Right ventricle myocardium inferior (tissue), 1 donor: Measurements from ENCODE around the gene TEX13A. TPM values are rescaled to one million over a fixed set of nuclear protein-coding genes. Genes with fewer than 3 reads are reported as not detected.
"Not testable (repeated sequence)": the region's sequence is repeated elsewhere in the genome, so short reads cannot be mapped to it uniquely, and the experiment has no call there.

Source experiments
- ATAC-seq: fragments of 200-7000 bp; cut with Tn5 transposase; one replicate; pipeline ENCODE4 v1.9.1; 2020; ENCODE audit warnings: mild to moderate bottlenecking, moderate library complexity
- DNase-seq: peaks from one replicate; pipeline ENCODE4 v3.0.0; 2021; ENCODE audit errors: missing footprints
- intact Hi-C: fragments of 100-400 bp; cut with DNase I; formaldehyde crosslinking; loops from one replicate; pipeline ENCODE4 v1.11.0; 2022
- long read RNA-seq: library from polyadenylated mRNA; unstranded; transcript quantifications from one replicate; pipeline ENCODE4 v2.0.0, GENCODE V29; 2021
- total RNA-seq: library from RNA; stranded (reverse); fragmentation: NEBNext Ultra II Directional; extraction: Animal tissue kit (Norgen Biotek cat#: 25700); gene quantifications from one replicate; pipeline ENCODE4 v1.2.1, GENCODE V29; 2021
- donor health status: DM: no; HTN: yes; CAD: no; lungs with severe emphysema.

Gene TEX13A
- total RNA-seq = not detected
- long read RNA-seq = 0 reads

- intact Hi-C loops = no loop called here
- ATAC-seq (no peak), DNase-seq (no peak)
These were observed at the start of gene TEX13A for GRCh38 chrX:105220636-105221035. TEX13A (minus strand) TSS chrX:105220694; CDS start chrX:105220397, 297 bp downstream.

DNA sequence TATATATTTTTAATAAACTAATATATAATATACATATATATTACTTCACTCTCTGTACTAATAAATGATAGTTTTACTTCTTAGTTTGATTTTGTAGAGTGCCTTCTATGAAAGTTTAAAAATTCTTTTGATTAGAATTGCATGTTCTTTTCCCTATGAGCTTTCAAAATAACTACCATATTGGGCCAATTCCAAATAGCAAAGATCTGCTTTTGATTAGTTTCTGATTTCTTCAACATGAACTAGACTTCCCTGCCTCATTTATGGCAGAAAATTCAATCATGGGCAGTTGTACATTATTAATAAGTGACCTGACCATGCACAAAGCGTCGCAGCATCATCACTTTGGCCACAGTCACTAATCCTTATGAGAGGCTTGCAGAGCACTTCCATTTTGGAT, 48.9 kb upstream of the TEX13A start:
- DNase-seq = no peak
- intact Hi-C loops = no loop called here
- ATAC-seq = no peak

GRCh38 chrX:105267167-105267566, 46.7 kb upstream of the TEX13A start:
- no peak for DNase-seq
- ATAC-seq = no peak
- intact Hi-C loops = no loop called here

DNA sequence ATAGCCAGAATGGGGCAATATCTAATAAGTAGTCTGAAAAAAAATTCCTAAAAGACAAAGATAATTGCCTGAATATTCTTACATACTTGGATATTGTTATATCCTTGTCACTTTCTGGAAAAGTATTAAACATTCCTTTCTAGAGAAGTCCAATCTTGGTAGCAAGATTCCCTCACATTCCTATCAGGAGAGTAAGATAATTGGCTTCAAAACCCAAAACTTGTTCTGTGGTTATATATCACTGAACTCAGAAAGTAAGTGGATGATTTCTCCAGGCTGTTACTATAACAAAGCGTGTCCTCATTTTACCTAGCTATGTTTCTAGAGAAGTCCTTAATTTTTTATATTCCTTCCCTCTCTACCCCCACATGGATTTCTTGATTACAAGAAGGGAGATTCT, 46.0 kb upstream of the TEX13A start:
- intact Hi-C loops = no loop called here
- ATAC-seq = no peak
- DNase-seq = no peak

DNA sequence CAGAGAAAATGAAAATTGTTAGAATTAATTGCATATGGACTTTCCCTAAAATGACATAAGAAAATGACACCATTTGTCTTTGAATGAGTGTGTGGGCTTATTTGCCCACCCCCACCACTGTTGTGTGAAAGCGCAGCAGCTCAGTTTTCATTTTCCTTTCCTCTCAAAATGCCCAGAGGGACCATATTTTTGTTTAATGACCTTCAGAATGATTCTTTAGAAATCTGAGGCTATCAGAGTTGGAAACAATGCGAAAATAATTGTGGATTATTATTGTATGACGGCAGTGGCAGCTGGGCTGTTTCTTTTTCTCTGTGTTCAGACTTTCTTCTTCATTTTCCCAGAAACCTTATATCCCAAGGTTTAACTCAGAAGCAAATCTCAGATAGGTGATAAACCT, 44.6 kb upstream of the TEX13A start:
- DNase-seq (no peak), ATAC-seq (no peak)
- intact Hi-C loops = no loop called here

DNA sequence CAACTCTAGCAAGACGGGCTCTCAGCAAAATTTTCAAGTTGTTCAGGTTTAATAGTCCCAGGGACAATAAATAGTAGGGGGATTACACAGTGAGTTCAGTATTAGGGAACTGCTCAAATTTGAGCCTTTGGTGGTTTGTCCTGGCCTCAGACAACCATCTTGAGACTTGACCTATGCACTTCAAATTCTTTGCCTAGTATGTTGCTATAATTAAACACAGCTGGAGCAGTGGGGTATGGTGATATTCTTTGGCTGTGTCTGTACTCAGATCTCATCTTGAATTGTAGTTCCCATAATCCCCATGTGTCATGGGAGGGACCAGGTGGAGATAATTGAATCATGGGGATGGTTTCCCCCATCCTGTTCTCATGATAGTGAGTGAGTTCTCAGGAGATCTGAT, 43.3 kb upstream of the TEX13A start:
- intact Hi-C loops = no loop called here
- no peak for ATAC-seq
- DNase-seq = no peak

GRCh38 chrX:105263171-105263570, 42.7 kb upstream of the TEX13A start:
- intact Hi-C loops = no loop called here
- DNase-seq = no peak

GRCh38 chrX:105260291-105261043, 40.0 kb upstream of the TEX13A start:
- DNase-seq (no peak), ATAC-seq (peak; percentile 42)
- intact Hi-C loops = no loop called here

More at GRCh38 chrX:105263171-105263570, 42.7 kb upstream of the TEX13A start:
- no peak for ATAC-seq

- no peak for DNase-seq
- intact Hi-C loops = no loop called here
- no peak for ATAC-seq
These were observed 20.6 kb upstream of the TEX13A start for GRCh38 chrX:105241056-105241455.

DNA sequence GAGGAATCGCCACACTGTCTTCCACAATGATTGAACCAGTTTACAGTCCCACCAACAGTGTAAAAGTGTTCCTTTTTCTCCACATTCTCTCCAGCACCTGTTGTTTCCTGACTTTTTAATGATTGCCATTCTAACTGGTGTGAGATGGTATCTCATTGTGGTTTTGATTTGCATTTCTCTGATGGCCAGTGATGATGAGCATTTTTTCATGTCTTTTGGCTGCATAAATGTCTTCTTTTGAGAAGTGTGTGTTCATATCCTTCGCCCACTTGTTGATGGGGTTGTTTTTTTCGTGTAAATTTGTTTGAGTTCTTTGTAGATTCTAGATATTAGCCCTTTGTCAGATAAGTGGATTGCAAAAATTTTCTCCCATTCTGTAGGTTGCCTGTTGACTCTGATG, 16.9 kb upstream of the TEX13A start:
- ATAC-seq, intact Hi-C loops, DNase-seq: not testable (repeated sequence)

DNA sequence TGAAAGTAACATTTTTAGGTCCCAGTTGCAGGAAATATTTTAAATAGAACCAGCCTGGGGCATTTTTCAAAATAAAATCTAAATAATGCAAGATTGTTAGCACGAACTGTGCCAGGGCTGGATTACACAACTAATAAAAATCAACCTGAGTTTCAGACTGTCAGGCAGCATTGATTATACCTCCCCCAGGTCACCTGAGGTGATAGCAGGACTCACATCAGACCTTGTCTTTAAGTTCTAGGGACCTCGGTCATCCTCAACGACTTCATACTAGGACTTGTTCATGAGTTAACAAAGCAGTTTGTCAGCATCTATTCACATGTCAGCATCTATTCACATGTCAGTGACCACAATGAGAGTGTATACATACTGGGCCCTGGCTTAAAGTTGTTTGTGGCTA, 8.7 kb upstream of the TEX13A start:
- no peak for ATAC-seq
- intact Hi-C loops = no loop called here

GRCh38 chrX:105228602-105229001, 8.1 kb upstream of the TEX13A start:
- DNase-seq (no peak), ATAC-seq (no peak)
- intact Hi-C loops = no loop called here

More for the DNA sequence above, 8.7 kb upstream of the TEX13A start:
- DNase-seq = no peak

- DNase-seq (no peak), ATAC-seq (no peak)
- intact Hi-C loops = no loop called here
These were observed 6.0 kb upstream of the TEX13A start for GRCh38 chrX:105226499-105226898.

GRCh38 chrX:105221374-105221773, 880 bp upstream of the TEX13A start:
- ATAC-seq = no peak

GRCh38 chrX:105219454-105220401, 766 bp downstream of the TEX13A start:
- no peak for ATAC-seq
- DNase-seq = no peak
- intact Hi-C loops = no loop called here

More at GRCh38 chrX:105221374-105221773, 880 bp upstream of the TEX13A start:
- DNase-seq = no peak
- intact Hi-C loops = no loop called here

GRCh38 chrX:105211066-105211575, 9.4 kb downstream of the TEX13A start:
- ATAC-seq (no peak), DNase-seq (no peak)
- intact Hi-C loops = no loop called here

DNA sequence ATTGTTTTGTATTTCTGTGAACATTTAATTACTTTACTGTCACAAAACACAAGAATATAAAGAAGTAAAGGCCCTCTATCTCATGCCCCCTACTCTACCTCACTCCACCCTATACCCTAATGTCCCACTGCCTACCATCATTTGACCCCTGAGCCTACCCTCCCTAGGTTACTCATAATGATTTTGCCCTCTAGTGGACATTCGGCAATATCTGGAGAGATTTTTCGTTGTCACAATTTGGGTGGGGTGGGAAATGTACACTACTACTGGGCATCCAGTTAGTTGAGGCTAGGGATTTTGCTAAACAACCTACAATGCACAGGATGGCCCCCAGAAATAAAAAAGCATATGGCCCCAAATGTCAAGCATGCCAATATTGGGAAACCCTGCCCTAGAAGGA, 10.2 kb downstream of the TEX13A start:
- intact Hi-C loops = no loop called here
- ATAC-seq (no peak), DNase-seq (no peak)

DNA sequence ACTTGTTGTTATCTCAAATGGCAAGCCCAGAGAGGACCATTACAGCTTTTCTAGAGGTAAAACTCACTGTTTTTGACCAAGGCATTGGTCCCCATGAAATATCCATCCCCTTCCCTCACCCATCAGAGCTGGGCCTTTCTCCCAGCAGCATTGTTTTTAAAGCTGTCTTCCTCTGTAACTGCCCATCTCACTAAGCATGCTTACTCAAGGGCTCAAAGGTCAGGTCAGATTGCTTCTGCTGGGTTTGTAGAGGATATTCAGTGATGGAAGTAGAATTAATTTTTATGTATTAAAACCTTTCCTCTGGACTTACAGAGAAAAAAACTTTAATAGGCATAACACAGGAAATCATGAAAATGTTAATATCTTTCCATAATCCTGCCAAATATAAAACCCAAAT, 11.1 kb downstream of the TEX13A start:
- ATAC-seq (no peak), DNase-seq (no peak)
- intact Hi-C loops = no loop called here

- ATAC-seq (no peak), DNase-seq (no peak)
- intact Hi-C loops = no loop called here
These were observed 28.6 kb downstream of the TEX13A start for GRCh38 chrX:105191878-105192277.
